ENCODE measurements around the gene CETP. TPM values are rescaled to one million over a fixed set of nuclear protein-coding genes. Genes with fewer than 3 reads are reported as not detected.
"Not testable (repeated sequence)": the region's sequence is repeated elsewhere in the genome, so short reads cannot be mapped to it uniquely, and the experiment has no call there.

The CETP gene
- total RNA-seq, 1 experiment from 2014 or later, result not detected

DNA sequence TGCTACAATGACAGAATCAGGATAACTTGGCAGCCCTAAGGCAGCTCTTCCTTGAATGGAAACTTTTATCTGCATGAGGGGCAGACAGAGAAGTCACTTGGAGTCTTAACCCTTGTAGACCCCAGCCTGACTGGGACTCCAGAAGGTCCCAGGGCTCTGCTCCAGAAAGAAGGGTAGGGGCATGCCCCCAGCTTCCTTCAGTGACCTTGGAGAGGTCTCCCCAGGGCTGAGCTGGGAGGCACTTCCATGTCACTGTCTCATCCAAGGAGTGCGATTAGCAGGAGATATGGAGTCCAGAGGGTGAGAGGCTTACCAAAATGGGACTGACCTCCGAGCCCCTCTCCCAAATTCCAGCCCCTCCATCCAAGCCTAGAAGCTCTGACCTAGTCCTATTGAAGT lies 24.2 kb downstream of the CETP start:
- no peaks in the 10 kb centered on the region for H3K79me2 ChIP-seq (ENCODE audit: low read length)
- no peak overlapping the region for H3K27ac ChIP-seq (ENCODE audit: low read length)
- BruUV-seq (replicated peaks), result no TSS peak
- H3K36me3 ChIP-seq (ENCODE audit: low read depth, low read length), result no peaks in the 10 kb centered on the region
- no peaks in the 10 kb centered on the region for H3F3A ChIP-seq (ENCODE audit: low read length, unreplicated experiment)
- no peak overlapping the region for H3K4me2 ChIP-seq (ENCODE audit: low read length)
- DNase-seq (no peak), ATAC-seq (no peak)
- no peak overlapping the region for H3K9ac ChIP-seq (ENCODE audit: low read length)
- no peaks in the 10 kb centered on the region for H3K9me2 ChIP-seq (replicated peaks; ENCODE audit: low read length)
- POLR2A ChIA-PET (ENCODE audit: unreplicated experiment), result no interaction called here
- H3K4me3 ChIP-seq (ENCODE audit: low read length), result no peak overlapping the region
- no peak for TF ChIP-seq EZH2 (IDR thresholded peaks at IDR 0.05; ENCODE audit: low read length, unreplicated experiment)
- TF ChIP-seq, protein P1, sequence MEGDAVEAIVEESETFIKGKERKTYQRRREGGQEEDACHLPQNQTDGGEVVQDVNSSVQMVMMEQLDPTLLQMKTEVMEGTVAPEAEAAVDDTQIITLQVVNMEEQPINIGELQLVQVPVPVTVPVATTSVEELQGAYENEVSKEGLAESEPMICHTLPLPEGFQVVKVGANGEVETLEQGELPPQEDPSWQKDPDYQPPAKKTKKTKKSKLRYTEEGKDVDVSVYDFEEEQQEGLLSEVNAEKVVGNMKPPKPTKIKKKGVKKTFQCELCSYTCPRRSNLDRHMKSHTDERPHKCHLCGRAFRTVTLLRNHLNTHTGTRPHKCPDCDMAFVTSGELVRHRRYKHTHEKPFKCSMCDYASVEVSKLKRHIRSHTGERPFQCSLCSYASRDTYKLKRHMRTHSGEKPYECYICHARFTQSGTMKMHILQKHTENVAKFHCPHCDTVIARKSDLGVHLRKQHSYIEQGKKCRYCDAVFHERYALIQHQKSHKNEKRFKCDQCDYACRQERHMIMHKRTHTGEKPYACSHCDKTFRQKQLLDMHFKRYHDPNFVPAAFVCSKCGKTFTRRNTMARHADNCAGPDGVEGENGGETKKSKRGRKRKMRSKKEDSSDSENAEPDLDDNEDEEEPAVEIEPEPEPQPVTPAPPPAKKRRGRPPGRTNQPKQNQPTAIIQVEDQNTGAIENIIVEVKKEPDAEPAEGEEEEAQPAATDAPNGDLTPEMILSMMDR (conservative IDR thresholded peaks at IDR 0.05; ENCODE audit: low read depth, low read length), result no peak
- no peak for TF ChIP-seq EZH2phosphoT487 (IDR thresholded peaks at IDR 0.05; ENCODE audit: borderline replicate concordance, low read length)
- H3K9me3 ChIP-seq (ENCODE audit: low read length), result no peaks in the 10 kb centered on the region
- no peaks in the 10 kb centered on the region for H3K27me3 ChIP-seq (ENCODE audit: low read length)
- intact Hi-C loops (cut with micrococcal nuclease), result loop anchor here (5.0 kb wide), 1 partner anchor 39 kb away; no protein-coding TSS in a partner anchor
- CTCF ChIA-PET, result no interaction called here
- no peaks in the 10 kb centered on the region for H4K20me1 ChIP-seq (ENCODE audit: low read length)
- peaks cover 13% of the 10 kb centered on the region for H3K4me1 ChIP-seq (ENCODE audit: insufficient read depth, low read length)
- H2AFZ ChIP-seq (ENCODE audit: low read length), result peak overlapping the region; percentile 66; the same call in 1 of the 2 replicates

DNA sequence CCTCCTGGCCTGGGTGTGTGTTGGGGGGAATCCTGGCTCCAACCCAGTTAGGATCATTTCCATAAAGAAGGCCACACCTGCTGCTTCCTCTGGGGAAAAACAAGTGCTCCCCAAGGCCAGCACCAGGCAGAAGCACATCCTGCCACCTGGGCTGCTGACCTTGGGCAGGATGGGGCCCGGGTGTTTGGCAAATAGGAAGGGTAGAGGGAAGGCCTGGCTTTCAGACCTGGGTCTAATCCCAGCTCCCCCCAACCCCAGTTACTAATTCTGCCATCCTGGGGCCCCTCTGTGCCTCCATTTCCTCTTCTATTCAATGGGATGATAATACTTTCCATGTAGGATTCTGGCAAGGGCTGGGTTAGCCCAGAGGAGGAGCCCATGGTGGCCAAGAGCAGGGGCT lies 24.6 kb downstream of the CETP start:
- H4K20me1 ChIP-seq (ENCODE audit: low read length), result no peaks in the 10 kb centered on the region
- no peak overlapping the region for H3K27ac ChIP-seq (ENCODE audit: low read length)
- TF ChIP-seq, protein P1 (conservative IDR thresholded peaks at IDR 0.05; ENCODE audit: low read depth, low read length), result no peak
- TF ChIP-seq EZH2 (IDR thresholded peaks at IDR 0.05; ENCODE audit: low read length, unreplicated experiment), result no peak
- no peak for TF ChIP-seq EZH2phosphoT487 (IDR thresholded peaks at IDR 0.05; ENCODE audit: borderline replicate concordance, low read length)
- intact Hi-C loops (cut with micrococcal nuclease), result loop anchor here (5.0 kb wide), 1 partner anchor 39 kb away; no protein-coding TSS in a partner anchor
- H3K27me3 ChIP-seq (ENCODE audit: low read length), result no peaks in the 10 kb centered on the region
- no peak for DNase-seq
- no peaks in the 10 kb centered on the region for H3K36me3 ChIP-seq (ENCODE audit: low read depth, low read length)
- H3K9me2 ChIP-seq (replicated peaks; ENCODE audit: low read length), result no peaks in the 10 kb centered on the region
- H3F3A ChIP-seq (ENCODE audit: low read length, unreplicated experiment), result no peaks in the 10 kb centered on the region
- ChIA-PET CTCF (no interaction called here), POLR2A (ENCODE audit: unreplicated experiment) (no interaction called here)
- H3K79me2 ChIP-seq (ENCODE audit: low read length), result no peaks in the 10 kb centered on the region
- H2AFZ ChIP-seq (ENCODE audit: low read length), result no peak overlapping the region
- H3K4me1 ChIP-seq (ENCODE audit: insufficient read depth, low read length), result peaks cover 13% of the 10 kb centered on the region
- ATAC-seq, result no peak
- H3K4me3 ChIP-seq (ENCODE audit: low read length), result no peak overlapping the region
- H3K9ac ChIP-seq (ENCODE audit: low read length), result no peak overlapping the region
- H3K9me3 ChIP-seq (ENCODE audit: low read length), result no peaks in the 10 kb centered on the region
- no peak overlapping the region for H3K4me2 ChIP-seq (ENCODE audit: low read length)
- no TSS peak for BruUV-seq (replicated peaks)

DNA sequence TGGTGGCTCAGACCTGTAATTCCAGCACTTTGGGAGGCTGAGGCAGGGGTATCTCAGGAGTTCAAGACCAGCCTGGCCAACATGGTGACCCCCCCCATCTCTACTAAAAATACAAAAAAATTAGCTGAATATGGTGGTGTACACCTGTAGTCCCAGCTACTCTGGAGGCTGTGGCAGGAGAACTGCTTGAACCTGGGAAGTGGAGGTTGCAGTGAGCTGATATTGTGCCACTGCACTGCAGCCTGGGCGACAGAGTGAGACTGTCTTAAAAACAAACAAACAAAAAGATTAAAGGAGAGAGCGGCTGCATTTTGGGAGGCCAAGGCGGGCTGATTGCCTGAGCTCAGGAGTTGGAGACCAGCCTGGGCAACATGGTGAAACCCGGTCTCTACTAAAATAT lies 25.2 kb downstream of the CETP start:
- H3K4me3 ChIP-seq (ENCODE audit: low read length); H3K4me2 ChIP-seq (ENCODE audit: low read length); H3K27ac ChIP-seq (ENCODE audit: low read length); H4K20me1 ChIP-seq (ENCODE audit: low read length); CTCF ChIA-PET; H3K9me2 ChIP-seq (replicated peaks; ENCODE audit: low read length); H3F3A ChIP-seq (ENCODE audit: low read length, unreplicated experiment); BruUV-seq (replicated peaks); ATAC-seq; H3K36me3 ChIP-seq (ENCODE audit: low read depth, low read length); H3K27me3 ChIP-seq (ENCODE audit: low read length); H3K79me2 ChIP-seq (ENCODE audit: low read length); H2AFZ ChIP-seq (ENCODE audit: low read length); DNase-seq; H3K9me3 ChIP-seq (ENCODE audit: low read length); H3K9ac ChIP-seq (ENCODE audit: low read length): not testable (repeated sequence)
- POLR2A ChIA-PET (ENCODE audit: unreplicated experiment), result interaction anchor here (0.6 kb wide), 1 partner anchor 45 kb away, joined by 3 read pairs; no protein-coding TSS in a partner anchor
- peaks cover 13% of the 10 kb centered on the region for H3K4me1 ChIP-seq (ENCODE audit: insufficient read depth, low read length)
- intact Hi-C loops (cut with micrococcal nuclease), result loop anchor here (5.0 kb wide), 1 partner anchor 40 kb away; no protein-coding TSS in a partner anchor

Data from PC-3 (cell line).